GM12878 (cell line): ENCODE data around the gene B3GALNT2. TPM values are rescaled to one million over a fixed set of nuclear protein-coding genes. Genes with fewer than 3 reads are reported as not detected.

ENCODE experiments used
- ATAC-seq: fragments of 200-7000 bp; cut with Tn5 transposase; 3 replicates; pipeline ENCODE4 v1.9.1; 2020; ENCODE audit warnings: mild to moderate bottlenecking, moderate library complexity
- BruUV-seq: library from RNA; stranded (reverse); fragments of 400-500 nt; replicated peaks from 2 replicates; lab custom pipeline; 2021; lab: Mats Ljungman, UMichigan
- CTCF ChIA-PET: fragments of 300-600 bp; sonication (Branson Sonifier 250); formaldehyde crosslinking; extraction: SDS; loops from one replicate; lab custom pipeline; 2021; ENCODE audit warnings: inconsistent platforms; lab: Yijun Ruan, JAX
- POLR2A ChIA-PET: fragments of 350-600 bp; formaldehyde crosslinking; extraction: SDS; loops from one replicate; lab custom pipeline; 2021; ENCODE audit warnings: inconsistent platforms; lab: Charles Lee
- RAD21 ChIA-PET: fragments of 300-600 bp; sonication (Branson Sonifier 250); formaldehyde crosslinking; loops from one replicate; lab custom pipeline; 2023; ENCODE audit warnings: antibody characterized with exemption; ENCODE audit not compliant: unreplicated experiment; lab: Charles Lee
- SMC1A ChIA-PET: fragments of 300-600 bp; sonication (Branson Sonifier 250); formaldehyde crosslinking; loops from one replicate; lab custom pipeline; 2023; ENCODE audit not compliant: unreplicated experiment, uncharacterized antibody; lab: Charles Lee
- DNase-seq: peaks from one replicate; pipeline ENCODE4 v3.0.0-alpha.2; 2011; ENCODE audit warnings: low read depth, low spot score
- FAIRE-seq: peaks from 3 replicates; lab custom pipeline; 2011; peaks lifted over from hg19 to GRCh38; lab: Jason Lieb, UNC
- H2AFZ ChIP-seq: 2 replicates; pipeline ENCODE4 v1.6.0; 2011; ENCODE audit warnings: low read depth, low read length, control low read depth; ENCODE audit not compliant: control insufficient read depth
- H3K27ac ChIP-seq: 2 replicates; pipeline ENCODE4 v1.5.1; 2011; ENCODE audit warnings: control low read depth; ENCODE audit not compliant: control insufficient read depth, insufficient read depth
- H3K27me3 ChIP-seq, 2 experiments: replicated peaks in 1 of 2; 2 replicates each; pipeline versions ENCODE4 v1.6.0 to v1.6.1; 2011; ENCODE audit warnings: low read length in 1 of 2; ENCODE audit not compliant: control insufficient read depth in 2 of 2, insufficient read depth in 2 of 2
- H3K36me3 ChIP-seq, 2 experiments: 2 replicates each; pipeline ENCODE4 v1.5.1; 2011; ENCODE audit warnings: low read length in 1 of 2; ENCODE audit not compliant: control insufficient read depth in 2 of 2, insufficient read depth in 2 of 2
- H3K4me1 ChIP-seq: 2 replicates; pipeline ENCODE4 v1.6.1; 2011; ENCODE audit warnings: mild to moderate bottlenecking, low read length, moderate library complexity, mixed read lengths; ENCODE audit not compliant: control insufficient read depth, insufficient read depth
- H3K4me2 ChIP-seq: 2 replicates; pipeline ENCODE4 v1.6.0; 2011; ENCODE audit warnings: control low read depth; ENCODE audit not compliant: control insufficient read depth, insufficient read depth
- H3K4me3 ChIP-seq: fragments of 200-600 bp; sonication (generic); 2 replicates; pipeline ENCODE4 v1.5.1; 2016
- H3K79me2 ChIP-seq: 2 replicates; pipeline ENCODE4 v1.6.0; 2011; ENCODE audit warnings: low read length; ENCODE audit not compliant: control insufficient read depth, insufficient read depth
- H3K9ac ChIP-seq: 2 replicates; pipeline ENCODE4 v1.8.0; 2011; ENCODE audit warnings: low read length, control low read depth, mixed read lengths; ENCODE audit not compliant: control insufficient read depth, insufficient read depth
- H3K9me3 ChIP-seq: replicated peaks from 3 replicates; pipeline ENCODE4 v1.5.1; 2011; ENCODE audit warnings: mild to moderate bottlenecking, low read length; ENCODE audit not compliant: control insufficient read depth, insufficient read depth
- H4K20me1 ChIP-seq: 2 replicates; pipeline ENCODE4 v1.6.0; 2011; ENCODE audit not compliant: control insufficient read depth, insufficient read depth
- BCL11A ChIP-seq: IDR thresholded peaks from 2 replicates; pipeline ENCODE4 v1.6.1; 2011; ENCODE audit warnings: low read depth, low read length
- CREB1 ChIP-seq: IDR thresholded peaks from 2 replicates; pipeline ENCODE4 v1.6.1; 2012; ENCODE audit warnings: low read depth, mild to moderate bottlenecking, inconsistent platforms
- E2F4 ChIP-seq: IDR thresholded peaks from 2 replicates; pipeline ENCODE4 v1.6.1; 2012; ENCODE audit warnings: low read depth, low read length, improper control_type of control experiment
- GATAD2B ChIP-seq: fragments of 450-650 bp; conservative IDR thresholded peaks from 2 replicates; pipeline ENCODE4 v1.6.1; 2017; ENCODE audit warnings: low read depth, mild to moderate bottlenecking, moderate library complexity
- IKZF2 ChIP-seq, 2 experiments: fragments of 450-650 bp; IDR thresholded peaks; 2 replicates each; pipeline ENCODE4 v1.6.1; 2017; ENCODE audit warnings: mild to moderate bottlenecking in 2 of 2, moderate library complexity in 2 of 2
- MTA2 ChIP-seq: fragments of 450-650 bp; IDR thresholded peaks from 2 replicates; pipeline ENCODE4 v1.6.1; 2016; ENCODE audit warnings: low read depth, mild to moderate bottlenecking, moderate library complexity
- MXI1 ChIP-seq: fragments of 150-350 bp; IDR thresholded peaks from 2 replicates; pipeline ENCODE4 v1.6.1; 2011; ENCODE audit warnings: low read depth, mild to moderate bottlenecking, inconsistent platforms, low read length, improper control_type of control experiment
- NR2C2 ChIP-seq: IDR thresholded peaks from 2 replicates; pipeline ENCODE4 v1.6.1; 2011; ENCODE audit warnings: borderline replicate concordance, low read depth; ENCODE audit not compliant: control insufficient read depth, insufficient read length
- RFX5 ChIP-seq: IDR thresholded peaks from 2 replicates; pipeline ENCODE4 v1.6.1; 2011; ENCODE audit warnings: low read depth, low read length, improper control_type of control experiment
- SMAD5 ChIP-seq: IDR thresholded peaks from 2 replicates; pipeline ENCODE4 v1.6.1; 2016; ENCODE audit warnings: antibody characterized with exemption, low read depth
- TCF12 ChIP-seq: IDR thresholded peaks from 2 replicates; pipeline ENCODE4 v1.6.1; 2011; ENCODE audit warnings: low read depth, mild to moderate bottlenecking, low read length
- ZNF622 ChIP-seq: fragments of 450-650 bp; IDR thresholded peaks from 2 replicates; pipeline ENCODE4 v1.6.1; 2017; ENCODE audit warnings: mild to moderate bottlenecking, inconsistent platforms
- WGBS: methylation state at CpG from one replicate; pipeline ENCODE4 v1.1.6; 2016; ENCODE audit warnings: low lambda C conversion rate; ENCODE audit not compliant: insufficient replicate concordance, insufficient coverage; ENCODE audit errors: missing lambda C conversion rate; 5-methylcytosine and 5-hydroxymethylcytosine counted together
- in situ Hi-C: fragments of 300-500 bp; cut with MboI; formaldehyde crosslinking; loops from 9 replicates; pipeline ENCODE4 v1.14.3; 2018; ENCODE audit warnings: mixed read lengths
- intact Hi-C: fragments of 100-400 bp; cut with micrococcal nuclease; formaldehyde crosslinking; loops from one replicate; pipeline ENCODE4 v1.14.2; 2022; ENCODE audit not compliant: unreplicated experiment
- polyA plus RNA-seq, 11 experiments: library from polyadenylated mRNA; depleted of rRNA in 4 of 11; unstranded in 6 of 11; stranded (reverse) in 5 of 11; fragments of >200 nt; fragmentation: Nextera tagmentation in 4 of 11; fragmentation: Illumina TruSeq in 1 of 11; extraction: Ambion mirVana in 4 of 11; extraction: Trizol in 1 of 11; gene quantifications; 1 replicate in 1 of 11; 2 replicates in 10 of 11; pipeline versions ENCODE4 v1.2.1 to v1.2.3, GENCODE V29; 2011 to 2016; ENCODE audit warnings: inconsistent platforms in 2 of 11, missing spikeins in 2 of 11, low read depth in 1 of 11
- total RNA-seq, 4 experiments: library from RNA; depleted of rRNA in 3 of 4; stranded (reverse); fragments of >200 nt in 3 of 4; fragmentation: Illumina TruSeq in 1 of 4; extraction: Trizol in 1 of 4; gene quantifications; 2 replicates each; pipeline versions ENCODE4 v1.2.1 to v1.2.3, GENCODE V29; 2013 to 2021
- TF ChIP-seq, protein P1 (sequence below): fragments of 450-650 bp; IDR thresholded peaks from 2 replicates; pipeline ENCODE4 v1.6.1; 2016; ENCODE audit warnings: mild to moderate bottlenecking, moderate library complexity, borderline replicate concordance
- TF ChIP-seq, protein P2 (sequence below): IDR thresholded peaks from 2 replicates; pipeline ENCODE4 v1.6.1; 2012; ENCODE audit warnings: low read depth, low read length, improper control_type of control experiment

The B3GALNT2 gene
- total and polyA plus RNA-seq, 10 of the 15 experiments (the other 5 are each of a cell fraction or from before 2014, with no cell fraction given), result 0.77 to 19.7 (median 12.7) TPM

GRCh38 chr1:235491644-235492043 is 12.6 kb downstream of the B3GALNT2 start (continued):
- TF ChIP-seq BCL11A (no peak), TCF12 (no peak), CREB1 (no peak), MXI1 (no peak)

DNA sequence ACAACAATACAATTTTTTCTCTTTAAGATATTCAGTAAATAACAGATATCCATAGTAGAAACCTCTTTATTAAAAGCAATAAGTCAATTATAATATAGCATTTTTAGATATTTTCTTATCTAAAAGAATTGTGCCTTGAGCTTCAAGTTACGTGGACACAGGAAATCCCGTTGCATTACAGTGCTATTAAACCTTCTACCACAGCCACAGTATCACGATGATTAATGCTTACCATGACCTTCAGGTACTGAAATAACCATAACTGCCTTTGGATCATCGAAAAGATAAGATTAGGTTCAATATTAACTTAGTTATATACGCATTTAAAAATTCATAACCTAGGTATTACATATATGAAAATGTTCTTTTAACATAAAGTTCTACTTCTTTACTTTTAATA is 17.9 kb downstream of the B3GALNT2 start:
- TF ChIP-seq, protein P1, sequence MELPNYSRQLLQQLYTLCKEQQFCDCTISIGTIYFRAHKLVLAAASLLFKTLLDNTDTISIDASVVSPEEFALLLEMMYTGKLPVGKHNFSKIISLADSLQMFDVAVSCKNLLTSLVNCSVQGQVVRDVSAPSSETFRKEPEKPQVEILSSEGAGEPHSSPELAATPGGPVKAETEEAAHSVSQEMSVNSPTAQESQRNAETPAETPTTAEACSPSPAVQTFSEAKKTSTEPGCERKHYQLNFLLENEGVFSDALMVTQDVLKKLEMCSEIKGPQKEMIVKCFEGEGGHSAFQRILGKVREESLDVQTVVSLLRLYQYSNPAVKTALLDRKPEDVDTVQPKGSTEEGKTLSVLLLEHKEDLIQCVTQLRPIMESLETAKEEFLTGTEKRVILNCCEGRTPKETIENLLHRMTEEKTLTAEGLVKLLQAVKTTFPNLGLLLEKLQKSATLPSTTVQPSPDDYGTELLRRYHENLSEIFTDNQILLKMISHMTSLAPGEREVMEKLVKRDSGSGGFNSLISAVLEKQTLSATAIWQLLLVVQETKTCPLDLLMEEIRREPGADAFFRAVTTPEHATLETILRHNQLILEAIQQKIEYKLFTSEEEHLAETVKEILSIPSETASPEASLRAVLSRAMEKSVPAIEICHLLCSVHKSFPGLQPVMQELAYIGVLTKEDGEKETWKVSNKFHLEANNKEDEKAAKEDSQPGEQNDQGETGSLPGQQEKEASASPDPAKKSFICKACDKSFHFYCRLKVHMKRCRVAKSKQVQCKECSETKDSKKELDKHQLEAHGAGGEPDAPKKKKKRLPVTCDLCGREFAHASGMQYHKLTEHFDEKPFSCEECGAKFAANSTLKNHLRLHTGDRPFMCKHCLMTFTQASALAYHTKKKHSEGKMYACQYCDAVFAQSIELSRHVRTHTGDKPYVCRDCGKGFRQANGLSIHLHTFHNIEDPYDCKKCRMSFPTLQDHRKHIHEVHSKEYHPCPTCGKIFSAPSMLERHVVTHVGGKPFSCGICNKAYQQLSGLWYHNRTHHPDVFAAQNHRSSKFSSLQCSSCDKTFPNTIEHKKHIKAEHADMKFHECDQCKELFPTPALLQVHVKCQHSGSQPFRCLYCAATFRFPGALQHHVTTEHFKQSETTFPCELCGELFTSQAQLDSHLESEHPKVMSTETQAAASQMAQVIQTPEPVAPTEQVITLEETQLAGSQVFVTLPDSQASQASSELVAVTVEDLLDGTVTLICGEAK, result no peak
- no peak for TF ChIP-seq NR2C2
- no peak for TF ChIP-seq GATAD2B
- no peak for TF ChIP-seq SMAD5
- TF ChIP-seq ZNF622, result no peak
- TF ChIP-seq, protein P2, sequence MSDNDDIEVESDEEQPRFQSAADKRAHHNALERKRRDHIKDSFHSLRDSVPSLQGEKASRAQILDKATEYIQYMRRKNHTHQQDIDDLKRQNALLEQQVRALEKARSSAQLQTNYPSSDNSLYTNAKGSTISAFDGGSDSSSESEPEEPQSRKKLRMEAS, result no peak
- TF ChIP-seq IKZF2 (IDR thresholded peaks at IDR 0.05), result no peak
- no peak for TF ChIP-seq MXI1
- no peak for TF ChIP-seq RFX5
- TF ChIP-seq E2F4, result no peak
- no peak for TF ChIP-seq MTA2
- FAIRE-seq (no peak), DNase-seq (no peak), ATAC-seq (no peak)
- CTCF ChIA-PET, result no interaction called here
- no peak overlapping the region for H2AFZ ChIP-seq
- RAD21 ChIA-PET, result no interaction called here
- no peak overlapping the region for H3K4me3 ChIP-seq
- BruUV-seq, result no TSS peak
- WGBS, result 90% methylated on average over 5 of the region's 5 CpGs
- POLR2A ChIA-PET, result interaction anchor here (0.7 kb wide), 1 partner anchor 679 kb away, joined by 4 read pairs; no protein-coding TSS in a partner anchor
- no peaks in the 10 kb centered on the region for H3K4me1 ChIP-seq
- intact Hi-C loops, result no loop called here
- in situ Hi-C loops, result no loop called here
- H4K20me1 ChIP-seq, result no peaks in the 10 kb centered on the region
- H3K27ac ChIP-seq, result no peak overlapping the region
- SMC1A ChIA-PET, result no interaction called here
- no peaks in the 10 kb centered on the region for H3K27me3 ChIP-seq
- no peaks in the 10 kb centered on the region for H3K9me3 ChIP-seq
- H3K79me2 ChIP-seq, result no peaks in the 10 kb centered on the region
- no peaks in the 10 kb centered on the region; a peak in 2 of 4 replicates for H3K36me3 ChIP-seq
- no peak overlapping the region for H3K4me2 ChIP-seq
- H3K9ac ChIP-seq, result no peak overlapping the region
